K562 treated with DMSO at 1 percent for 24 hours (cell line): ENCODE measurements around the gene FIGLA. TPM values are rescaled to one million over a fixed set of nuclear protein-coding genes. Genes with fewer than 3 reads are reported as not detected.

Source experiments
- total RNA-seq: library from RNA; unstranded; fragments of 300-600 nt; gene quantifications from 2 replicates; pipeline ENCODE4 v1.2.3, GENCODE V29; 2022; ENCODE audit warnings: low read depth; ENCODE audit not compliant: insufficient read depth

Gene FIGLA
- not detected in 2 replicates for total RNA-seq

DNA sequence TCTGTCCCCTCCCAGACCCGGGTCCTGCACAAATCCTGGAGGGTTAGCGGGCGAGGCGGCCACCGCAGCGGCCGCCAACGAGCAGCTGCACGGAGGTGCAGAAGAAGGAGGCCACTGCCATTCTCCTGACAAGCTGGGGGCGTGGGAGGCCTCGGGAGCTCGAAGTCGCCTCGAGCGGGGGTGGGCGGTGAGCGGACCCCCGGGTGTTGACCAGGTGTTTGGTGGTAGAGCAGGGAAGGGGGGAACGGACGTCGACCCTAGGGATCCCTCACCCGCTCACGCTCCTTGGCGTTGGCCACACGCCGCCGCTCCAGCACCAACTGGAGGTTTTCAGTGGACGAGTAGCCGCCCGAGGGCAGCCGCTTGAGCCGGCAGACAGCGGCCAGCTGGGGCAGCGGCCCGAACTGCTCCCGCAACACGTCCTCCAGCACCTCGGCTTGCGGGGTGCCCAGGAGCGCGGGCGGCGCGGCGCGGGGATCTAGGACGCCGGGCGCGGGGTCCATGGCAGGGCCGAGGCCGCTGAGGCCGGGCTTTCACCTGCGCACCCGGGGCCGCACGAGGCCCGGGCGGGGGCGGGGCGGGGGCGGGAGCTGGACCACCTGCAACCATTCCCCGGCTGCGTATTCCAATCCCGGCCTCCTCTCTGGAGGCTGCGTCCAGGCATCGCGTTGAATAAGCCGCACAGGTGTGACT is at the start of gene FIGLA:
TSS of gene FIGLA (minus strand) at position 508 of the 693 bp plus-strand sequence. CDS start at position 503, 5 bp downstream.

GRCh38 chr2:70835643-70836042 is 45.2 kb upstream of the FIGLA start, which contains the start of gene CD207:
Gene CD207 (minus strand): TSS chr2:70835816. CDS start chr2:70835776, 40 bp downstream.

GRCh38 chr2:70820499-70820898 is 30.1 kb upstream of the FIGLA start, which contains the start of gene CLEC4F:
Gene CLEC4F (minus strand): TSS chr2:70820599. CDS start chr2:70820523, 76 bp downstream.

DNA sequence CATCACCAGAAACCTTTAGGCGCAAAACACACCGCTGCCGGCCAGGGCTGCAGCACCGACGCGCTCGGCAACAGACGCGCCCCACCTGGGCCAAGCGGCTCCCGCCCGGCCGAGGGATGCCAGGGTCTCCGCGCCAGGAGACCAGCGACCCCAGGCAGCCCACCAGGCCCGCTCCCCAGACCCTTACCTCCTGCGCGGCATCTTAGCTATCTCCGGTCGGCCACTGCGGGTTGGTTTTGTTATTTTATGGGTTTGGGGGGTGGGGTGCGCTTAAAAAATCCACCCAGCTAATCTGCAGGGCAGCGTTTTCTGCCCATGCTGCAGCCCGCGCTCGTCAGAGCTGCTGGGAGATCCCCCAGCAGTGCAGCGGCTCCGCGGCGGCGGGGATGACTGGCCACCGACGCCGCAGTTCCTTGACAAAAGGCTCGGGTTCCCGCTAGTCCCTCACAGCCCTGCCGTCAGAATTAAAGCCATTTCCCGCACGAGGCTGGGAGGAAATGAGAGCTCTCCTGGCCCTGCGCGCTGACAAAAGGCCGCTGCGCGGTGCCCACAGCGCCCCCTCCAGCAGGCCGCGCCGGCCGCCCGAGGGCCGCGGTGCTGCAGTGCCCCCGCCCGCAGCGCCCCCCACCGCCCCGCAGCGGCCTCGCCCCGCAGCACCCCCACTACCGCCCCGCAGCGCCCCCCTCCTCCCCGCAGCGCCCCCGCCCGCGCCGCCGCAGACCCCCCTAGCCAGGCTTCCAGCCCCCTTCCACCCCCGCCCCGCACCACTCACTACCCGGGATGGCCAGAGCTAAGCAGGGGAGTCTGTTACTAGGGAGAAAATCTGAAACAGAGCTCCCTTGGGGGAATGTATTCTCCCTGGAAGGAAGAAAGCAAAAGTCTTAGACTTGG is 22.5 kb downstream of the FIGLA start, which contains the start of gene ADD2:
TSS of gene ADD2 (minus strand) at position 502 of the 891 bp plus-strand sequence. CDS start 61,792 bp downstream, outside the sequence.

Other genes starting within 250 kb of the FIGLA start
- not detected in 2 replicates for gene TGFA, start 236.8 kb downstream of the FIGLA start, total RNA-seq
- 16.3 and 16.7 TPM in 2 replicates for gene ADD2, start 22.4 kb downstream of the FIGLA start, total RNA-seq
- gene CLEC4F, start 30.0 kb upstream of the FIGLA start, total RNA-seq, result not detected in 2 replicates
- gene CD207, start 45.2 kb upstream of the FIGLA start, total RNA-seq, result not detected in 2 replicates
- gene VAX2, start 109.9 kb upstream of the FIGLA start, total RNA-seq, result not detected in 2 replicates
- not detected in 2 replicates for gene ATP6V1B1, start 145.3 kb upstream of the FIGLA start, total RNA-seq
- not detected in 2 replicates for gene ANKRD53, start 188.0 kb upstream of the FIGLA start, total RNA-seq
- 60.0 and 62.0 TPM in 2 replicates for gene TEX261, start 204.2 kb upstream of the FIGLA start, total RNA-seq